Left cardiac atrium (tissue), 4 donors: ENCODE results near the gene MAGI1. TPM values are rescaled to one million over a fixed set of nuclear protein-coding genes. Genes with fewer than 3 reads are reported as not detected.

Experiments used
- ATAC-seq, 2 donors: fragments of 200-7000 bp; cut with Tn5 transposase; one replicate each; pipeline ENCODE4 v1.9.1; 2020; ENCODE audit warnings: mild to moderate bottlenecking in 2 of 2, moderate library complexity in 2 of 2
- DNase-seq: peaks from one replicate; pipeline ENCODE4 v3.0.0-alpha.2; 2020
- intact Hi-C, 2 donors: fragments of 100-400 bp; cut with DNase I; formaldehyde crosslinking; loops; one replicate each; pipeline versions ENCODE4 v1.14.1 to v1.15.1; 2022 to 2023
- total RNA-seq, 2 donors: library from RNA; stranded (reverse); fragmentation: NEBNext Ultra II Directional; extraction: Animal tissue kit (Norgen Biotek cat#: 25700); gene quantifications; one replicate each; pipeline ENCODE4 v1.2.1, GENCODE V29; 2021
- donor health status: DM: no; HTN: yes; CAD: no.
- donor health status: DM: no; HTN: yes; CAD: no; lungs with severe emphysema.
- donor health status: DM: yes; HTN: yes; CAD: no.
- donor health status: Dilated cardiomyopathy.

Gene MAGI1
- total RNA-seq, 2 donors from 2014 or later = 27.7 to 30.0 TPM

DNA sequence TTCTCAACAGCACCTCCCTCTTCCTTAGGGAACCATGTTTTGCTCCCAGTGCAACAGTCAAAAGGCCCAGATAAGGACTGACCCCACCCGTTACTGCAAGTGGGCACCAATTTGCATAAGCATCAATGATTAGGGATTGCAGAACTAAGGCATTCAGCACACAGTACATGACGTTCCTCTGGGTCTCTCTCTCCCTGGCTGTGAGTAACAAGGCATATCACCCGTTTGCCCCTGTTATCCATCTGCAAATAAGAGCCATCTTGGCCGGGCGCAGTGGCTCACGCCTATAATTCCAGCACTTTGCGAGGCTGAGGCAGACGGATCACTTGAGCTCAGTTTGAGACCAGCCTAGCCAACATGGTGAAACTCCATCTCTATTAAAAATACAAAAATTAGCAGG lies 18.8 kb downstream of the MAGI1 start:
- ATAC-seq = no peak
- DNase-seq = no peak
- intact Hi-C loops = no loop called here

DNA sequence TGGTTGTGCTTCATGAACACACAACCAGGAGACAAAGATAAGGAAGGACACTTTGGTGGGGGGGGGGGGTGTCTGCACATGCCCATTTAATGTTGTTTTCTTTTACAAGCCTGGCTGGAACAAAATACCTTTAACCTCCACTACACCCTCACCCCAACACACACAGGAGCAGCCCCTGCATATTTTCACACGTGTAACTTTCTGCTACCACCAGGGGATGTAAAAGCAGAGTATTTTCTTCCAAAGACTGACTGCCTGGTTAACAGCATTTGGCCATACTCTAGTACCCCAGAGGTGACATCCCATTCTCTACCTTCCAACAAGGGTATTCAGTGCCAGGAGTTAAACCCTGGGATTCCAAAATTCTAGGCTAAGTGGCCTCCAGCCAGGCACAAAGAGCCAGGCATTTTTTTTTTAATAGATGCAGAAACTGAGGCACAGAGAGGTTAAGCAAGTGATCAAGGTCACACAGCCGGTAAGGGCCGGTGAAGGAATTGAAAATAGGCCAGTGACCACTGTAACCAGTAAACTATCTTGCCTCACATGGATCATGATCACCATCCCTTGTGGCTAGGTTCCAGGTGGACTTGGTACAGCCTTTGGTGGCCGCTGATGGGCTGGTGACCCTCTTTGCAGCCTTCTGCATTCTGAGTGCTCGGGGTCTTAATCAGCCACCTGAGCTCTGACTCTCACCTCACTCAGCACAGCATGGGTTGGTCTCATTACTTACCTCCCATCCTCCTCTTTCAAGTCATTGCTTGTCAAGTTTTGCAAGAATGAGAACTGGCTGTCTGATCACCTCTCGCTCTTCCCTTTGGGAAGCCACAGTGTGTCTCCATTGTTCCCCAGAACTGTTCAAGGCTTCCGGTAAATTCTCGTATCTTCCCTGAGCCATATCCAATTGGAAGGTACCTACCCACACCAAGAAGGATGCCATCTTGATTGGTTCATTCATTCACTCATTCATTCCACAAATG lies 20.4 kb downstream of the MAGI1 start:
- ATAC-seq (no peak), DNase-seq (no peak)
- intact Hi-C loops = no loop called here

DNA sequence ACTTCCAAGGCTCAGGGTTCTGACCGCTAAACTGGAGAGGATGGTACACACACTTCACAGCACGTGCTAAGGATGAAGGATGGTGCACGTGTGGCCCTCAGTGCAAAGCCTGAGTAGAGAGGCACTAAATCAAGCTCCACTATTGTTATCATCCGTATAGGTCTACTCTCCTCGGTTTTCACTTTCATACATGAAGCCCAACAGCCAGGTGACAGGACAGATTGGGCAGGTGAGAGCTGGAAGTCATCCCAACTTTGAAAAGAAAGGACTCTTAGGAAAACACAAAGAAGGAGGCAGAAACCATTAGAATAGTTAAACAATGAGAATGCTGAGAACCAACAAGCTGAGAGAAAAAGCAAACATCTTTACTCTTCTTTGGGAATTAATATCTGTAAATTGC lies 21.1 kb downstream of the MAGI1 start:
- no peak for ATAC-seq
- intact Hi-C loops = no loop called here
- no peak for DNase-seq

DNA sequence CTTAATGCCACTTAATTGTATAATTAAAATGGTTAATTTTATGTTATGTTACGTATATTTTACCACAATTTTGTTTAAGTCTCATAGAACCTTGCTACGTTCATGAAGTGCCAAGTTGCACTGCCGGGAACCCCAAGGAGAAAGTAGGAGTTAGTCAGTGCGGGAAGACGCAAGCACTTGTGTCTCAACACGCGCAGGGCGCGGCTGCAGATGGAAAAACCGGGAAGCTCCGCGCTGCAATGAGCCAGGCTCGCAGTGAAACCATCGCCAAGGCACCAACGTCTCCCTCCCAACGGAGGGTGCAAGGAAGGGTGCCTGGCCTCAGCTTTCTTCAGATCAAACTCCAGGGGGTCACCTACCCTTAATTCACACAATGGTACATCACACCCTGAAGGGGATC lies 21.6 kb downstream of the MAGI1 start:
- intact Hi-C loops = no loop called here
- no peak for ATAC-seq
- DNase-seq = no peak

DNA sequence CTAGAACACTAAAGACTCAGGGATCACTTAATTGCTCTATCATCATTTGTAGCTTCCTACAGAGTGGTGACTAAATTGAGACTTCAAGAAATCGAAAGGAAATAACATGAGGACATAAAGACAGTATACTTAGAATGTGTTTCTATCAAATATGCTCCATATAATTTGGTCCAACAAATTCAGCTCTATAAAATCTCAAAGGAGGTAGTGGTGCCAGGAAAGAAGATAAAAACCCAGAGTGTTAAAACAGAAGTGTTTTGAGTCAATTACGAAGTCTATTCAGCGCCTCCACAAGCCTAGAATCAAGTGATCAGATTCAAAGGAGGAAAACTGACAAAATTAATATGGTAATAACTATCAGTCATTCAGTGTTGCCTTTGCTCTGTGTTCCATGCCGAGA lies 22.9 kb downstream of the MAGI1 start:
- DNase-seq = no peak
- no peak for ATAC-seq
- intact Hi-C loops = no loop called here

DNA sequence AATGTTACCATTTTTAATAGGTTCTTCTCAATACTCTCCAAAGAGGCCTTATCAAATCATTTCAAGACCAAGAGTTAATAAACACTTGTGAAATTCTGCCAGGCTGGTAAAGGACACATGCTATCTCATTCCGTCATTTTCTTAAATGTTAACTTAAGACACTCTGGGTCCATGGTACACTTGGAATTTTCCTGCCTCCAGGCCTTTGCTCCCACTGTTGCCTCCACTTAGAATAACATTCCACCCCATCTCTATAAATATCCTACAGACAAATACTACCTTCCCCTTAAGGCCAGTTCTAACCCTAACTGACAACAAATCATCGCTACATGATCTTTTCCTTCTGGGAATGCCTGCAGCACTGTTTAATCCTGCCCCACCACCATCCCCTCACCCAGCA lies 24.1 kb downstream of the MAGI1 start:
- no peak for ATAC-seq
- intact Hi-C loops = no loop called here
- DNase-seq = no peak

DNA sequence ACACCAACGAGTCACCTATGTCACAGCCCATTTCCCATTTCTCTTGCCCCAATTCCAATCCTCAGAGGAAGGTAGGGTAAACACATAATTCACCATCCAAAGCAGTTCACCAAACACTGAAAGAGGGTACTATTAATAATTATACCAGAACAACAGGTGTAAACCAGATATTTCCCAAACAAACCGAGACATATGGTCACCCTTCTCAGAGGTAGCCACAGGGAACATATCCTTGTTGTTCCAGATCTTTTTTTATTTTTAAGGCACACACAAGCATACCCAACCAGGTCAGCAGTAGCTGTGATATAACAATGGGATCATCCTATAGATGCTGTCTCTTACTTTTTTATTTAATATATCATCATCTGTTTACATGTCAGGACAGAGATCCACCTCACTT lies 24.7 kb downstream of the MAGI1 start:
- ATAC-seq = no peak
- intact Hi-C loops = no loop called here
- DNase-seq = no peak

DNA sequence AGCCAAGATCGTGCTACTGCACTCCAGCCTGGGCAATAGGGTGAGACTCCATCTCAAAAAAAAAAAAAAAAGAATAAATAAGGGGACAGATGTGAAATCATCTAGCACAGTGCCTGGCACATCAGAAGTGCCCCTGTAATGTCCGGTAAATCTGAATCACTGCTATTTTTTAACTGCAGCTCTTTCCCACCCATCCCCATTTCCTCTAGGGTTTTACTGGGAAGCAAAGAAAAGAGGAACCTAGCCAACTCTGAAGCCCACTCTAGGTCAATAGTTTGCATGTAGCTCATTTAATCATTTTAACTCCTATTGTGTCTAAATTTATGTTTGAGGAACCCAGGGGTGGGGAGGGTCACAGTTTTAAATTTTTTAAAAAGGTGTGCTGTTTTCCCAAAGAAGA lies 26.0 kb downstream of the MAGI1 start:
- ATAC-seq (no peak), DNase-seq (no peak)
- intact Hi-C loops = no loop called here

DNA sequence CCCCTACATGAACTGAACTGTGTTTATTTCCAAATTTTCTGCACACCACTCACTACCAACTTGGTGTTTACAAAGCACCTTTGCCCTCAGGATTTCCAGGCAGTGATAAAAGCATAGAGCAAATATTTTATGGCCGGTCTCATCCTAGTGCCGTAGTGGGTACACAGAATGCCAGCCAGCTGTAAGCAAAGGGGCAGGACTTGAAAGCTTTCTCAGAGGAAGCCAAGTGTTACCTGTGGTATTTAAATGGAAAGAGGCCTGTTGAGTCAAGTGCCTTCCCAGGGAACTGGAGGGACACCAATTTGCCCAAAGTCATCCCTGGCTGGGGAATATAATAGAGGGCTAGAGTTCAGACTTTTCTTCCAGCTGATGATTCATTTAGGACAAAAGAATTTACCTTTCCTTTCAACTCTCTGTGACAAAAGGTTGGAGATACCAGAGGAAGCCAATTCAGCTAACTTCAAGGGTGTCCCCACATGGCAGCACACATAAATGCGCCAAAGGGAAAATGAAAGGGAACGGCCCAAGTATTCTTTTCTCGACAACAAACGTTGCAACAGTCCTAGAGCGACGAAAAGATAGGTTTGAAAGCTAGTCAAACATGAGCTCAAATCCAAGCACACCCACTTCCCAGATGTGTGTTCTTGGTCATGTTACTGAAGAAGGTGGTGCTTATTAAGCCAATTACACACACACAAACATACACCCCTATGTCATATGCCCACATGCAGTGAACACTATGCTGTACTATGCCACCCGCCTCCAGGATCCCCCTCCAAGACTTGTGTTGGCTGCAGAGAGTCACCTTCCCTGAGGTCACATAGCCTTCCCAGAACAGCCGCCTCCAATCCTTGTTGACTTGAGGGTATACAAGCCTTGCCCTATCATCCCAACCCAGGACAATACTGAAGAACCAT lies 27.7 kb downstream of the MAGI1 start:
- peak in 1 of 2 donors; percentile 19 for ATAC-seq
- intact Hi-C loops = no loop called here
- no peak for DNase-seq

DNA sequence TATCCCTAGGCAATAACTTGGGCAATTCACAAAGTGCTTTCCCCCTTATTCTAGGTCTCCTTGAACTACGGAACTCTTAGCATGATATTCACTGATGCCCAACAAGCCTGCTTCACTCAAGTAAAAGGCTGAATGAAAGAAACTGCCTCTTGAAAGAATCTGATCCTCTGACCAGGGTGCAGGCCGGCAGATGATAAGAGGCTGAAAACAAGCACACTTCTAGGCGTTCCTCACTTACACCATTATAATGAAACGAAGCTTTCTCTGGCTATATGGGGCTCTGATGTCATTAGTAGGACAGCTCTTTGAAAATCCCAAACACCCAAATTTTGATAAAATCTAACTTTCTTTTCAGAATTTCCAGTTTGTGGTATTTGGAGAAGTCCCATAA lies 28.4 kb downstream of the MAGI1 start:
- ATAC-seq (no peak), DNase-seq (no peak)
- intact Hi-C loops = no loop called here

DNA sequence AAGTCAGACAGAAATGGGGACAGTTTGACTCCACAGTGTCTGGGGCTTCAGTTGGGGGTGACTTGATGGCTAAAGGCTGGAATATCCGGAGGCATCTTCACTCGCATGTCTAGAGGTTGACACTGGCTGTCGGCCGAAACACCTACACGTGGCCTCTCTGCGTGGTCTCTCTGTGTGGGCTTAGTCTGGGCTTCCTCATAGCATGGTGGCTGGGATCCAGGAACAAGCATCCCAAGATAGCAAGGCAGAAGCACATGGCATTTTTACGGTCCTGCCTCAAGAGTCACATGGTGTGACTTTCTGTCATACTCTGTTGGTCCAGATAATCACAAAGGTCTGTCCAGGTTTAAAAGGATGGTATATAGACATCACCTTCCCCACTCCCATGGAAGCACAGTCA lies 34.5 kb downstream of the MAGI1 start:
- ATAC-seq = peak in 1 of 2 donors; percentile 63
- intact Hi-C loops = no loop called here
- DNase-seq = no peak

DNA sequence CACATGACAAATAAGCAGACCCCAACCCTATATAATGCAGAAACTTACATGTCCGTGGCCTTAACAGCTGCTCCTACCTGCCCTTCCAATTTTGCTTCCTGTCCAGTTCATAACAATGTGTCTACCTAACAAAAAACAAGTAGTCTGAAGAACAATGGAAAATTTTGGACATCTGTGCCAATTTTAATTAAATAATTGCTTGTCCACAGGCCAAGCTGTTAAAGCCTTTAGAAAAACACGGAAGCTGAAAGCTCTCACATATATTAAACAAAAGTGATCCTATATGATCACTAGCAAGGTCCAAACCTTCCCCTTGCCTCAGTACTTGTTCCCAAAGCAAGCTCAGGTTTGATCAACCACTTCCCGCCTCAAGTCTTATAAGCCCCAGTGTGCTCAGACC lies 37.1 kb downstream of the MAGI1 start:
- no peak for DNase-seq
- intact Hi-C loops = no loop called here
- ATAC-seq = no peak

DNA sequence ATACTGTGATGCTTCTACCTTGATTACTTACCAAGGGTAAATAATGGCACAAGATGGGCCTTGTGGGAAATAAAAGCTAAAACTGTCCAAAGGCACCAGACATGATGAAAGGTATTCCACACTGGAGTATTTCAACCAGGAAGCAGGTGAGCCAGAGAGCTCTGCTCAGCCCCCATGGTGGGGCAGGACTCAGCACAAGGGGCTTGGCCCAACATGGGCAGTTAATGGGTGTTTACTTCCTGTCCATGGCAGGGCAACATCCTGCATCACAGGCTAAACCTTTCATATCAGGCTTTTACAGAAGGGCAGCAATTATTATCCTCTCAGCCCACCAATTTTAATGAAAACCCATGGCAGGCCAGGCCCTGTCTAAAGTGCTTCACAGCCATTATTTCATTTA lies 38.2 kb downstream of the MAGI1 start:
- intact Hi-C loops = no loop called here
- no peak for DNase-seq
- no peak for ATAC-seq

DNA sequence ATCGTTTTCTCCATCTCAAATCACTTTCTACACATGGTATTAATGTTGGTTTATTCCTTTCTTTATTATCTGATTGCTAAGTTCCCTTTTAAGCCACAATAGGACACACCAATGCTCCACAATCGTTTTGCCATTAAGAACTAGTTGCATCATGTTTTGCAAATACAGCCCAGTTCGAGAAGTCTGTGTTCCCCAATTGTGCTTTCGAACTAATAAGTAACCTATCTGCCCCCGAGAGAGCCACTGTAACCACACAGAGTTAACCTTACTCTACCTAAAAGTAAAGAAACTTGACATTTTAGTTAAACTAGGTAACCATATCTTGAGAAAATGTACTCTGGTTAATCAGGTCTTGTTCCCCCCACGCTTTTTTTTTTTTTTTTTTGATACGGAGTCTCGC lies 39.1 kb downstream of the MAGI1 start:
- intact Hi-C loops = no loop called here
- no peak for DNase-seq
- ATAC-seq = no peak

DNA sequence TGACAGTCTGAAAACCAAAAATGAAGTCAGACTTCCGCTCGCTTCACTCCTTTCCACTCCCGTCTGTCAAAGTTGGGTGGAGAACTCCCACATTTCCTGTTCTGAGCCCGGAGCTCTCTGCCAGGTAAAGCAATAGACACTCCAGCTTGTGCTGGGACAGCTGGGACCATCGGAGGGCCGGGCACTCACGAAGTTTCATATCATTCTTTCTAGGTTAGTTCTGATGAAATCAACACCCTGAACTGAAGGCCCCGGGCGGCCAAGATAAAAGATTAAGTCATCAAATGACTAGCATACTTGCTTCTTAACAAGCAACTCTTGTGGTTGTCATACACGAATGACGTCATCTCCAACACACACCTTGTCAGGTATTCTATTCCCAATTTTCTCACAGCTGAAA lies 42.1 kb downstream of the MAGI1 start:
- DNase-seq = peak; percentile 43
- ATAC-seq = peak in 1 of 2 donors; percentile 66
- intact Hi-C loops = no loop called here

DNA sequence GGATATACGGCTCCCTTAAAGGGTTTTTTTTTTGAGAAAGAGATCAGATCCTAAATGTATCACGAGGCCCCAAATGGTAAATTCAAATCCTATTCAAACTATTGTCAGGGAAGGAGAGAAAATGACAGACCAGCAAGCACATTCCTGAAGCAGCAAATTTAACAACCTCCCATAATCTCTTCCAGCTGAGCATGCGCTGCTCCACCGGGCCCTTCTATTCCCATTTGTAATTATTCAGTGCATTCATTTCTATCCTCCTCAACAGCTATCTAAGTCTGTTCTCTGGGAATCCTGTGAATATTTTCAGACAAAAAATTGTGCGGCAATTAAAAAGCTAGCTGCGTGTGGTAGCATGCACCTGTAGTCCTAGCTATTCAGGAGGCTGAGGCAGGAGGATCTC lies 43.2 kb downstream of the MAGI1 start:
- no peak for DNase-seq
- no peak for ATAC-seq
- intact Hi-C loops = no loop called here

DNA sequence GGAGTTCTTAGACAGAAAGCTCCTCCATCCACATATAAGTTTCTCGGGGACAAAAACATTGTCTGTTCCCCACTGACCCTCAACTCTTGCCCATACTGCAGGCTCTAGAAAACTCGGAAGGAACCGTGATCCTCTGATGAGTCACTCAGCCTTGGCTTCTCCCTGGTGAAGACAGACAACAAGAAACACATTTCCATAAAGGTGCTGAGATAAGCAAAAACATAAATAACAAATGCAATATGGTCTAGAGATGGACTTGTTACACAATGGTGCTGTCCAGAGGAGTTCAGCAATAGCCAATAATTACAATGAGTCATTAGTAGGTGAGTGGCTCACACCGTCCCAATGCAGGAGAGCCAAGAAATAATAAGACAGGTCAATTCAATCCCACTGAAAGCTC lies 43.7 kb downstream of the MAGI1 start:
- no peak for DNase-seq
- ATAC-seq = peak in 1 of 2 donors; percentile 45
- intact Hi-C loops = no loop called here

DNA sequence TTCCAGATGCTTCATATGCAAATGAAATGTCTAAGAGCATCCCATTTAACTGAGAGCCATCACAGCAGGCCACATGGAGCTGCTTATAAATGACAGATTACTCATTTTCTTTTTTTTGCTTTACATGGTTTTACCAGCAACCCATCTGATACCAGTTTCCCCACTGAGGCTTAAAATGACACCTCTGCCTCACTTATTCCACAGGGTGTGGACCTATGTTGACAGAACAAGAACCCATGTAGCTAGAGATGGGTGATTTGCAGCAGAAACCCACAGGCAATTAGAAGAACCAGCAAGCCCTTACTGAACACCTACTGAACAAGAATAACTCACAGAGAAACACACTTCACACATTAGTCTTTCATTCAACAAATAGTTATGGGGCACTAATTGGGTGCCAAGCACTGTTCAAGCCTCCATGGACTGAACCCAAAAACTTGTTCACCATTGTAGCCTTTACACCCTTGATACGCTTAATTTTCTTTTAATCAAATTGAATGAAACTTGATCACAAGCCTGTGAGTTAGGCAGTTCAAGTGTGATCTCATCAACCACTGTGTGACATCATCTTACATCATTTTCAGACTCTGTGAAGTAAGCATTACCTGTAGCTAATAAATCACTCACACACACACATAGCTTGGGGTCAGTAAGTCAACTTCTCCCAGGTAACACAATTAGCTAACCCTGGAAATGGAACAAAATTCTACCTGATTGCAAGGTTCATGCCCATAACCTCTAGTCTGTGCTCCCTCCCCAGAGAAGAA lies 45.4 kb downstream of the MAGI1 start:
- DNase-seq = no peak
- ATAC-seq = no peak
- intact Hi-C loops = no loop called here

DNA sequence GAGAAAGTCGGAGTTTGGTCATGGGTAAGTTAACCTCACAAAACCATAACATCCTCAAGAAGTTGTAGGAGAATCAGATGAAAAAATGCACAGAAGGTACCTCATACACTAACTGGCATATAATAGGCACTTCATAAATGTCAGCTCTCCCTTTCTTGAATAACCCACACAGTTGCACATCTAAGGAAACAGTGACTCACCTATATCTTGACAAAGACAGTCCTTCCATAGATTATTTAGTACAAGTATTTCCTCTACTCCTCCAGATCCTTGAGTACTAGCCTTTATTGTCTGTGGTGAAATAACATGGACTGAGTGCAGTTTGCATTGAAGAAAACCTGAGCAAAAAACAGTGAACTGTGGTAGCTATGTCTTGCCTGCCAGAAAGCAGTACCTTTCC lies 46.6 kb downstream of the MAGI1 start:
- intact Hi-C loops = no loop called here
- ATAC-seq = no peak
- DNase-seq = no peak
